ENCODE data around the gene SLC7A10. TPM values are rescaled to one million over a fixed set of nuclear protein-coding genes. Genes with fewer than 3 reads are reported as not detected.
"Not testable (repeated sequence)": the region's sequence is repeated elsewhere in the genome, so short reads cannot be mapped to it uniquely, and the experiment has no call there.

SLC7A10 gene
- total RNA-seq, 1 donor from 2014 or later: not detected

DNA sequence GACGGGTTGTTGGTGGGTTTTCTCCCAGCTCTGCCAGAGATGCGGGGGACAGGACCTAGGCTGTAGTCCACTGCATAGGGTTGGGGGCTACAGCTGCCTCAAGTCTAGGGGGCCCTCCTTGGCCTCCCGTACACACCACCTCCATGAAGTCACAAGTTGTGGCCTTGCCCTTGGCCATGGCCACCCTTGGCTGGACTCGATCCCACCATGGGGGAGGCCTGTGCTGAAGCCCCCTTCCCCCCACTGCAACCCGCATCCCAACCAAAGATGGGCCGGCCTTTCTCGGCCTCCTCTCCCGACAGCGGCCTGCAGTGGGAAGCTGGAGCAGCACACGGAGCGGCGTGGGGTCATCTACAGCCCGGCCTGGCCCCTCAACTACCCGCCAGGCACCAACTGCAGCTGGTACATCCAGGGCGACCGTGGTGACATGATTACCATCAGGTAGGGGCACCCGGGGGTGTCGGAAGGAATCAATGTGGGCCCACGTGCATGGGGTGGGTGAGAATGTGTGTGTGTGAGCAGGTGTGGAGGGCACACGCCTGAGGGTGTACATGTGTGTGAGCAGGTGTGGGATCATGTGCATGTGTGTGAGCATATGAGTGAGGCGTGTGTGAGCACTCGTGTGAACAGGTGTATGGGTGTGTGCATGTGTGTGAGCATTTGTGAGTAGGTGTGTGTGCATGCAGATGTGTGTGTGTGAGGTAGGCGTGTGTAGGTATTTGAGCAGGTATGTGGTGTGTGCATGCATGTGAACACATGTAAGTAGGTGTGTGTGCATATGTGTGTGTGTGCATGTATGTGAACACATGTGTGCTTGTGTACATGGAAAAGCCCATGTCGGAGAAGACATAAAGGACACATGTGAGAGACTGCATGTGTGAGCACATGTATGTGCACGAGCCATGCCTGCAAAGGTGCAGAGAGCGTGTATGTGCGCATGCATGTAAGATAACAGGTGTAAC lies 22.8 kb downstream of the SLC7A10 start:
- no peak for DNase-seq (ENCODE audit: low spot score)

DNA sequence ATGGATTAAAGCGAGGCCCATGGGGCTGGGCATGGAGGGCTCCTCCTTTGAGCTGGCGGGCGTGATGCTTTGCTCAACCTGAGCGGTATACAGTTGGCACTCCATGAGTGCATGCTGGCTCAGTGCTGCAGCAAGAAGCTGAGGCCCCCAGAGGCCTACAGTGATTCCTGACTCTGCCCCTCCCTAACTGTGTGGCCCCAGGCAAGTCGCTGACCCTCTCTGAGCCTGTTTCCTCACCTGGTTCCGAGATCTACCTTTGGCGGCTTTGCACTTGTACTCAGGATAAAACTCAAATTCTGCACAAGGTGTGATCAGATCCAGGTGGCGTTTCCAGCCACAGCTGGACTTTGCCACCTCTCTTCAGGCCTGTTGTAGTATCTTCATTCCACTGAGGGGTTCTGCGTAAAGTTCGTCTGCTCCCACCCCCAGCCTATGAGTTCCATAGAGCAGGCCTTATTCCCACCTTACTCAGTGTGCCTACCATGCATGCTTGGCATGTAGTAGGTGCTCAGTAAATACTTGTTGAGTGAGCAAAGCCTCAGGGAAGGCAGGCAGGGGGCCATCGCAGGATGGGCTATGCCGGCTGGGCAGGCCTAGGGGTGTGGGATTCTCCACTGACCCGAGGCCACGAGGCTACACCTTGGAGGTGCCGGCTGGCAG lies 23.6 kb downstream of the SLC7A10 start:
- DNase-seq (ENCODE audit: low spot score): no peak

DNA sequence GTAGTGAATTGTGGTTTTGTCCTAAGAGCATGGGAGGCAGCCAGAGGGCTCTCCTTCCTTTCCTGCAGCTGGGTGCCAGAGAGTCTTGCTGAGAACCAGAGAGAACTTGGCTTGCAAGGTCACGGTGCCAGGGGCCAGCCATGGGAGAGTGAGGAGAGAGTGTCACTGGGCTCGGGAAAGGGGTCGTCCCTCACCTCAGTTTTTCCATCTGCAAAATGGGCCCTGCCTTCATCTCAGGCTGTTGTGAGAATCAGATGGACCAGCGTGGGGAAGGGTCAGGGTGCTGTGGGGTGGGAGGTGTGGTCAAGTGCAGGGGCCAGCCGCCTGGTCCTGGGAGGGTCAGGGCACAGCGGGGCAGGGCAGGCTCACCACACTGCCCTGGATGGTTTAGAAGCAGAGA lies 24.2 kb downstream of the SLC7A10 start:
- DNase-seq (ENCODE audit: low spot score): no peak

DNA sequence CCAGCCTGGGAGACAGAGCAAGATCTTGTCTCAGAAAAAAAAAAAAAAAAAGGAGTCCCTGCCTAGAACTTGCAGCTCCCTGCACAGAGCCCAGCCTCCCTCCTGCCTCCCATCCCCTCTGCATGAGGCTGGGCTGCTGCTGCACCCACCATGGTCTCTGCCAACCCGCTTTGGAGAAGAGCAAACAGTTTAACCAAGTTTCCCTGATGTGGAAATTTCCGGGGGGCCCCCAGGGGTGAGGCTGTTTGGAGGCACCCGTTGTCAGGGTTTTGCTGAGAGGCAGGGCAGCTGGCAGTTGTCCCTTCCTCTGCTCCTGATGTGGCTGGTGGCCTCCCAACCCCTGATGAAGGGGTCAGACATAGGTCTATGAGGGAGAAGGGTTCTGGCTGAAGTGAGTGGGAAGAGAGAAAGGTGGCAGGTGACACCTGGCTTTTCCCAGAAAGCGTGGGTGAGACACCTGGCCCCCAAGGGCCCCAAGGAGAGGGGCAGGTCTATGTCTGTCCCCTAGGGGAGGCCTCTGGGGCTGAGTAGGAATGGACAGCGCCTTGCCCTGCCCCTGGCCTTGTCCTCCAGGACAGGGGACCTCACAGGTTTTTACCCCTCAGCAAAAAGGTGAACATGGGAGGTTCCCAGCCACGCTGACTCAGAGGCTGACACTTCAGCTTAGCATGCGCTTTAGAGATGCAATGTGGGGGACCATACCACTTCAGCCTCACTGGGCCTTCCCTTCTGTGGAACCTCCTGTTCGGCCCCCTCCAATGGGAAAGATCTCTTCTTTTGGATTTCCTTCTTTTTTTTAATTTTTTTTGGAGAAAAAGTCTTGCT lies 26.0 kb downstream of the SLC7A10 start:
- no peak for DNase-seq (ENCODE audit: low spot score)

DNA sequence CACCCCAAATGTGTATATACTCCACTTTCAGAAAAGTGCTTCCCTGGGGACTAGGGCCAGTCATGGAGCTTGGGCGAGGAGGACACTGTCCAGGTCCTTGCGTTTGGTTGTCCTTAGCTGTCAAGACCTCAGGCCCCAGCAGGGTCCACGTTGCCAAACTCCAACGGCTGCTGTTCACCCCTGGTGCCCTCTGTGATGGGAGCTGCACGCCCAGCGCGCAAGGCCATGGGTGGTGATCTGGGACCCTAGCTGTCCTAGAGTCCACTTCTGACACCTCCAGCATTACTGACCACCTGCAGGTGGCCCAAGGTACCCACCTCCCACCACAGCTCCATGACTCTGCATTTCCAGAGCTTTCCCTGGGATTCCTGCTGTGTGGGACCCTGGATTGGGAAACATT lies 27.5 kb downstream of the SLC7A10 start:
- no peak for DNase-seq (ENCODE audit: low spot score)

DNA sequence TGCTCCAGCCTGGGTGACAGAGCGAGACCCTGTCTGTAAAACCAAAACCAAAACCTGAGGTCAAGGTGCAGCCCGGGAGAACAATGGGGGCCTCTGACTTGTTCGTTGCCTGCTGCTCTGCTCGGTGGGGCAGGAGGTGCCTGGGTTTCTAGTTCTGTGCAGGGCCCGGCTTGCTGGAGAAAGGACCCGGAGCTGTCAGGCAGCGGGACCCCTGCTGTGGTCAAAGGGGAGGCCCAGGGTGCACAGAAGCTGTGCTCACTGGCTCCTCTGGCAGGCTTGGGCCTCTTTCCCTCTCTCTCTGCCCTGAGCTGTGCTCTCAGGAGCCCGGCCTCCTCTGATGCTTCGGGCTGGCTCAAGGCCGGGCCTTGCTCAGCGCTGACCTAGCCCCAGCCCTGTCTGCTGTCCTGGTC lies 28.1 kb downstream of the SLC7A10 start:
- DNase-seq (ENCODE audit: low spot score): no peak

DNA sequence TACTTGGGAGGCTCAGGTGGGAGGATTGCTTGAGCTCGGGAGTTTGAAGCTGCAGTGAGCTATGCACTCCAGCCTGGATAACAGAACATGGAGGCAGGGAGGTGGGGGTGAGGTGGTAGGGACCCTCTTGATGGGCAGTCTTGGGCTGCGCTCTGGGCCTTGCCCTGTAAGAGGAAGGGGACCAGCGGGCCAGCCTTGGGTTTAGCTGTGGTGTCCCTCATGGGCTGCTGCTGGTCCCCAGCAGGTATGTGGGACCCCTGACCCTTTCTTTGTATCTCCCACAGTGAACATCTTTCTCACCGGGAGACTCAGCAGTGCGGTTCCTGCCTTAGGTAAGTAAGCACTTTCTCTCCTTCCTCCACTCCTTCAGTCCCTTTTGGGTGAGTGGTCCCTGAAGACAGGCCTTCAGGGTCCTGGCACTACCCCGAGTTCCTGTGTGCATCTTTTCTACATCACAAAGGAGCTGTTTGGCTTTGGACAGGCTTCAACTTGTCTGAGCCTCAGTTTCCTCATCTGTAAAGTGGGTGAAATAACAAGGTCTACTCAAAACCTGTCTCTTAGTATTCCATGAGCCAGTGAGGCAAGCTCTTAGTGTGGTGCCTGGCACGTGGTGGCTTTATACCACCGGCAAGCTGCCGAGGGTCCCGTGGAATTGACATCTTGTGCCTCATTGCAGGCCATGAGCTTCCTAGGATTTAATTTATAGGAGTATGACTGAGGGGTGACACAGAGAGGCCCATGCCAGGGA lies 29.0 kb downstream of the SLC7A10 start:
- DNase-seq (ENCODE audit: low spot score): no peak

DNA sequence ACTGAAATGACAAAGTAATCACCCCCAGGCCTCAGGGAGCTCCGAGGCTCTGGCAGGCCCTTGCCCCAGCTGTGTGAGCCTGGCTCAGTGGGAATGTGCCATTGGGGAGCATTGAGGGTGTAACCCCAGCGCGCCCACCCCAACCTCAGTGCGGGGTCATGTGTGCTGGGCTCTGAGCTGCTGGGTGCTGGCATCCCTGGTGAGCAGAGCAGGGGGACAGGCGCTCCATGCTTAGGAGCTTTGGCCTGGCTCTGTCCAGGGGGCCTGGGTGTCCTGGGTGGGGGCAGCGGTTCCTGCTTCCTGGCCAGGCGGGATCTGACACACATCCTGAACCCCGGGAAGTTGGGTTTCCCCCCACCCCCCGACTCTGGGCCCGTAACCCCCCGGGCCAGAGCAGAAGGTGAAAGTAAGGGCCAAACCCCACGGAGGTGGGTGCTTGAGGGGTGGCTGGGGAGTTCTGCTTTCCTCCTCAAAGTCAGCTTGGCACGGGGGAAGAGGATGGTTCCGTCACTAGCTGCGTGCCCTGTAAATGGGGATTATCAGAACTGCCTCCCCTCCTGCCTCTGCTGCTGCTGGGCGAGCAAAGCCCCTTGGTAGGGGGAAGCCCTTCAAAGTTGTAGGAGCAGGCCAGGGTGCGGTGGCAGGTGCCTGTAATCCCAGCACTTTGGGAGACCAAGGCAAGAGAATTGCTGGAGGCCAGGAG lies 29.9 kb downstream of the SLC7A10 start:
- DNase-seq (ENCODE audit: low spot score): no peak

DNA sequence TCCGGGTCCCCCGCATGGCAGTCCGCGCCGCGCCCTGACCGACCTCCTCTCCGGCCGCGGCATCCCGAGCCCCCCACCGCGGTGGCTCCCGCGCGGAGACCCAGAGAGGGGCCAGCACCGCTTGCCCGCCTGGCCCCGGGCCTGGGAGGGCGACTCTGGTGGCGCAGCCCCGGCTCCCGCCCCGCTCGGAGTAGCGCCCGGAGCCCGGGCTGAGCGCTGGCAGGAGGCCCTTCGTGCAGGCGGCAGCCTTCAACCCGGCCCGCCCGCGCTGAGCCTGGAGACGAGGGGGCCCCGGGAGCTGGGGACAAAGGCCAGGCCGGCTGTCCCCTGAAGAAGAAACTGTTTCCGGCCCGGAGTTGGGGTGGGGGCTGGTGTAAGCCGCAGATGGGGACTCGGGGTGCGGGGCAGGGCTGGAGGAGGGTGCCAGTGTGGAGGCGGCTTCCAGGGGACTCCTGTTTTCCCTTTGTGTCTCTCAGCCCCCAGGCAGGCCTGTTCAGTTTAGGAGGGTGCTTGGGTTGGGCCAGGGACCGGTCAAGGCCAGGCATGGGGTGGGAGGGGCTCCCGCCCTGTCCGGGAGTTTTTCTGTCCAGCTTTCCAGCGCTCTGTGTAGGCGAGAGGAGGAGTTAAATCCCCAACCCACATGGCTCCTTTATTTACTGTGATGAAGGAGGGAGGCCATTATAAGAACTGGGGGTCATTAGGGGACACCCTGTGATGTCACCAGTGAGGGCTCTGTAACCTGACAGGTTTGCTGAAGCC lies 30.6 kb downstream of the SLC7A10 start:
- DNase-seq (ENCODE audit: low spot score): no peak

DNA sequence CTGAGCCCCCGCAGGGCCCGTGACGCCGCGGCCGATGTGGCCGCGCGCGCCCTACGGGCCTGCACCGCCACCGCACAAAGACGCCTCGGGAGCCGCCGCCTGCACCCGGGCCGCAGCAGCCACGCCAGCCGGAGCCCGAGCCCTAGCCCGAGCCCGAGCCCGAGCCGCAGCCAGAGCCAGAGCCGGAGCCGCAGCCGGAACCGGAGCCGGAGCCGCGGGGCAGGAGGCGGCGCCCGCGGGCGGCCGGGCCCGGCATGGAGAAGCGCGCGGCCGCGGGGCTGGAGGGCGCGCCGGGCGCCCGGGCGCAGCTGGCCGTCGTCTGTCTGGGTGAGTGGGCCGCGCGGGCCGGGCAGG lies 31.1 kb downstream of the SLC7A10 start:
- DNase-seq (ENCODE audit: low spot score): no peak

DNA sequence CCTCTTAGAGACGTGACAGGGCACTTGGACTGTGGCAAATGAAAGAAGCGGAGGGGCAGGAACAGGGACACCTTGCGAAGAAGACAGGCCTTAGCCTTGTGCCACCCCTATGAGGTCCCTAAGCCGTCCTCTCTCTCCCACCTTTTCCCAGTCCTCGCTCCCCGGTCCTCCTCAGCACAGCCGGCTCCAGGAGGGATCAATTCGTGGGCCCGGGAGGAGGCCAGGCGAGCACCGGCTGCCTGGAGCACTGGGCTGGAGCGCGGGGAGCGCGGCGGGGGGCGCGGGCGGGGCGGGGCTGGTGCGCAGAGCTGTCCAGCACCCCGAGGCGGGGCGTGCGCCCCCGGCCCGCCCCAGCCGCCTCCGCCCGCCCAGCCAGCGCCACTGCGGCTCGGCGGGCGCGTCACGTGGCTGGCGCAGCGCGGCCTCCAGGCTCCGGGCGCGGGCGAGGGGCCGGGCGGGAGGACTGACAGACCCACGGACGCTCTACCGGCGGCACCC lies 31.7 kb downstream of the SLC7A10 start, which contains the start of gene LRP3:
Gene LRP3 (plus strand): TSS at position 466 of the 498 bp plus-strand sequence. CDS start 456 bp downstream, outside the sequence.
- no peak for DNase-seq (ENCODE audit: low spot score)

DNA sequence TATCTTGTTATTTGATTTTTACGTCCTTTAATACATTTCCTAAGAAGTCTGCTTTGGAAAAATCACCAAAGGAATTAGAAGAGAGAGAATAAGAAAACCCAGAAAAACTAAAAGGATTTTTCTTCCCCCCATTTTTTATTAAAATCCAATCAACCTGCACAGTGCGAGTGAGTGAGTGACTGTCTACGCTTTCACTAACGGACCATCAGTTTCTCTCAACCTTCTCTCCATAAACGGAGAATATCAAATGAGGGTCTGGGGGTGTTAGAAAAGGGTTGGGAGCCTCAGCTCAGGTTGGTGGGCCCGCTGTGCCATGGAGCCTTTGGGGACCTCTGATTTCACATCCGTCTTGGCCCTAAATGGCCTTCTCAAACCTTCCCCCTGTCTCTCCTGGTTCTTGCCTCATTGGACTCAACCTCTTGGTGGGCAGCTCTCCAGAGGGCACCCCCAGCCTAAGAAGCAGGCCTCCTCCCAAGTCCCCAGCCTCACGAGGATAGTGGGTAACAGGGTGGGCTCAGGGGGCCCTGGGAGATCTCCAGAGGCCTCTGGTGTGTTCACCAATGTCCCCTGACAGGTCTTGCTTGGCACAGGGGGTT lies 32.3 kb downstream of the SLC7A10 start:
- no peak for DNase-seq (ENCODE audit: low spot score)

DNA sequence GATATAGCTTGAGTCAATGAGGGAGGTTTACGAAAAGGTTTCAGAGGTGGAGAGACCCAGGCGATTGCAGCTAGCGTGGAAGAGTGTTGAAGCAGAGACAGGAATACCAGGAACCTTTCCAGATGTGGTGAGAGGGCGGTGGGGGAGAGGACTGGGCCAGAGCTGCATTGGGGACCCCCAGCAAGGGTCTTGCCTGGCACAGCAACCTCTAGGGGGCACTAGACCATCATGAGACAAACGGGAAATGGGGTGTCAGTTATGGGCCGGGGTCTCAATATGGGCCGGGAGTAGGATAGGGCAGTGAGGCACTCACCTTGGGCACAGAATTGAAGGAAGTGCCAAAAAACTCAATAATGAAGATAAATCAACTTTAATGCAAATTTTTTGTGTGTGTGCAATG lies 33.6 kb downstream of the SLC7A10 start:
- no peak for DNase-seq (ENCODE audit: low spot score)

DNA sequence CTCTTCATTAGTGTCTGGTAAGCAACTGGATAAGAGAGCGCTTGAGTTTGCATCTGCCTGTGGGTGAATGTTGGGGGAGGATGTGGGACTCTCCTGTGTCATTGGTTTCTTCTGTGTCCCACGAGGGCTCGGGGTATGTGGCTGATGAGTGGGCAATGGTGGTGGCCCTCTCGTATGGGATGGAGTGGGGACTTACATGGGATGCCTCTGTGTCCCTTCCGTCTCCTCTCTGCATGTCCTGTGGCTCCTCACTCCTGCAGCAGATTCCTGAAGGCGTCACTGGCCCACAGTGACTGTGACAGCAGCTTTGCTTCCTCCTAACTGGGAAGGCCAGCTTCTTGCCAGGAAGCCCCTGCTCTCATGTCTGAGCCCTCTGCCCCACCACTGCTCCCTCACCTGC lies 34.1 kb downstream of the SLC7A10 start:
- no peak for DNase-seq (ENCODE audit: low spot score)

DNA sequence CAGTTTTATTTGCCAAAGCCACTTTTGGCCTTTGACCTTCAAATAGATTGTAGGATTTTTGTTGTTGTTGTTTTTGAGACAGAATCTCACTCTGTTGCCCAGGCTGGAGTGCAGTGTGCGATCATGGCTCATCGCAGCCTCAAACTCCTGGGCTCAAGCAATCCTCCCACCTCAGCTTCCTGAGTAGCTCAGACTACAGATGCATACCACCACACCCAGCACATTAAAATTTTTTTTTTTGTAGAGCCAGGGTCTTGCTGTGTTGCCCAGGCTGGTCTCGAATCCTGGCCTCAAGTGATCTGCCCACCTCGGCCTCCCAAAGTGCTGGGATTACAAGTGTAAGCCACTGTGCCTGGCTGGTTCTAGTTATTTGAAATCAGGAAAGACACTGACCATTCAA lies 34.6 kb downstream of the SLC7A10 start:
- not testable (repeated sequence) for DNase-seq (ENCODE audit: low spot score)

DNA sequence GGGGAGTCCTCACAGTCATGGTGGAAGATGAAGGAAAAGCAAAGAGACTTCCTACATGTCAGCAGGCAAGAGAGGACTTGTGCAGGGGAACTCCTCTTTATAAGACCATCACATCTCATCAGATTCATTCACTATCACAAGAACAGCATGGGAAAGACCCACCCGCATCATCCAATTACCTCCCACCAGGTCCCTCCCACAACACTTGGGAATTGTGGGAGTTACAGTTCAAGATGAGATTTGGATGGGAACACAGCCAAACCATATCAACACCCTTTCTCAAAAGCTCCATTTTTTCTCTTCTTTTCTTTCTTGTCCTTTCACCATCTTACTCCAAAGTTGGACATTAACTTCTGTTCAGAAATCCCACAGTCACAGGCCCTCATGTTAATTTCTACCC lies 36.2 kb downstream of the SLC7A10 start:
- no peak for DNase-seq (ENCODE audit: low spot score)

DNA sequence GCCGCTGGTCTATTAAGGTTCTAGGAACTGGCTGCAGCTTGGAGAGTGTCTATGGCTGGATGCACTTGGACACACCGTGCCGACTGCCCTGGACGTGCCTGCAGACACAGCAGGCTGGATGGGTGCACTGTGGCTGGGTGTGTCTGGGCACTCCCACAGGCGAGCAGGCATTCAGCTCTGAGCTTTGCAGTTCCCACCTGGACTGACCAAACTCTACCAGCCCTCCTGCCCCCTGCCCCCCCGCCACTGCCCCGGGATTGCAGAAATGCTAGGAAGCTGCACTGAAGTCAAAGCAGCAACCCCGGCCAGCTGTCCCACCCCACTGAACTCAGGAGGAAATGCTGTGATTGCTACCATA lies 38.5 kb downstream of the SLC7A10 start:
- no peak for DNase-seq (ENCODE audit: low spot score)

DNA sequence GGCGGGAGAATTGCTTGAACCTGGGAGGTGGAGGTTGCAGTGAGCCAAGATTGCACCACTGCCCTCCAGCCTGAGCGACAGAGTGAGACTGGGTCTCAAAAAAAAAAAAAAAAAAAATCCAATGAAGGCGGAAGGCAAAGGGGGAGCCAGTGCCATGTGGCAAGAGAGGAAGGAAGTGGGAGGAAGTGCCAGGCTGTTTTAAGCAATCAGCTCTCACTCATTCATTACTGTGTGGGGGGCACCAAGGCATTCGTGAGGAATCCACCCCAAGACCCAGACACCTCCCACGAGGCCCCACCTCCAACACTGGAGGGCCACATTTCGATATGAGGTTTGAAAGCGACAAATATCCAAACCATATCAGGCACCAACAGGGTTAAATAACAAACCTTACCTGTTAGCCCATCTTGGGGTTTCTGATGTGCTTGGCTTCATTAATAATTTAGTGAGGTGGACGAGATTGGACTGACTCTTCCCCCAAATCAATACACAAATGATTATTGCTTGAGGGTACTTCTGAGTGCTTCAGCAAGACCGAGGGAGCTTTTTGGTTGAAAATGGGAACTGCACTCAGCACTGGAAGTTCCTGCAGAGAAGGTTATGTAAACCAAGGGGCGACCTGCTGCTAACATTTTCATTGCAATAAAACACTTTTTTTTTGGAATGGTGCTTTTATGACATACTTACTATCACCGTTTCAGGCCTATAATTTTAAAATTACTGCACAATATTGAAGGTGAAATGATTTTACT lies 39.0 kb downstream of the SLC7A10 start:
- no peak for DNase-seq (ENCODE audit: low spot score)
